ENCODE measurements around the gene INO80C.

The INO80C gene

GRCh38 chr18:35435401-35435800, 62.4 kb downstream of the INO80C start:
- H3K4me3 ChIP-seq (ENCODE audit: low read depth, low read length) = no peak overlapping the region
- TF ChIP-seq, protein P1, sequence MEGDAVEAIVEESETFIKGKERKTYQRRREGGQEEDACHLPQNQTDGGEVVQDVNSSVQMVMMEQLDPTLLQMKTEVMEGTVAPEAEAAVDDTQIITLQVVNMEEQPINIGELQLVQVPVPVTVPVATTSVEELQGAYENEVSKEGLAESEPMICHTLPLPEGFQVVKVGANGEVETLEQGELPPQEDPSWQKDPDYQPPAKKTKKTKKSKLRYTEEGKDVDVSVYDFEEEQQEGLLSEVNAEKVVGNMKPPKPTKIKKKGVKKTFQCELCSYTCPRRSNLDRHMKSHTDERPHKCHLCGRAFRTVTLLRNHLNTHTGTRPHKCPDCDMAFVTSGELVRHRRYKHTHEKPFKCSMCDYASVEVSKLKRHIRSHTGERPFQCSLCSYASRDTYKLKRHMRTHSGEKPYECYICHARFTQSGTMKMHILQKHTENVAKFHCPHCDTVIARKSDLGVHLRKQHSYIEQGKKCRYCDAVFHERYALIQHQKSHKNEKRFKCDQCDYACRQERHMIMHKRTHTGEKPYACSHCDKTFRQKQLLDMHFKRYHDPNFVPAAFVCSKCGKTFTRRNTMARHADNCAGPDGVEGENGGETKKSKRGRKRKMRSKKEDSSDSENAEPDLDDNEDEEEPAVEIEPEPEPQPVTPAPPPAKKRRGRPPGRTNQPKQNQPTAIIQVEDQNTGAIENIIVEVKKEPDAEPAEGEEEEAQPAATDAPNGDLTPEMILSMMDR (IDR thresholded peaks at IDR 0.05; ENCODE audit: control insufficient read depth, extremely low read depth, insufficient read depth) = no peak
- no peak for DNase-seq (ENCODE audit: low read depth)

DNA sequence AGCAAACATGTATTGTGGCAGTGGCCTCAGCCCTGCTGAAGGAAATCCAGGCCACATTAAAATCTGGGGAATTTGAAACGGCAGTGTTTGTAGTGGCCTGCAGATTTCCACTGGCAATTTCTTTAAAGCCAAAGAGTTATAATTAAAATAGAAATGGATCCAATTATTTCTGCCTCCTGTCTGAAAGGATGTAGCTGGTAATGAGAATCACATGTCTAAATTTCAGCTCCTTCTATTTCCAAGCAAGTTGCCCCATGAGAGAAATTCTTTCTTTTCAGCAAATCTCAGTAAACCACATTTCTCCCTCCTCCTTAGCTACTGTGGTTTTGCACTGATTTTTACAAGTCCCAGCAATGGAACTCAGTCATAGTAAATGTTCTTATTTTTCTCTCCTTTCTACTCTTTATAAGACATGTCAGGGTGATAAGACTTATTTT, 65.2 kb downstream of the INO80C start:
- TF ChIP-seq, protein P1 (IDR thresholded peaks at IDR 0.05; ENCODE audit: control insufficient read depth, extremely low read depth, insufficient read depth) = no peak
- no peak for DNase-seq (ENCODE audit: low read depth)
- H3K4me3 ChIP-seq (ENCODE audit: low read depth, low read length) = no peak overlapping the region

DNA sequence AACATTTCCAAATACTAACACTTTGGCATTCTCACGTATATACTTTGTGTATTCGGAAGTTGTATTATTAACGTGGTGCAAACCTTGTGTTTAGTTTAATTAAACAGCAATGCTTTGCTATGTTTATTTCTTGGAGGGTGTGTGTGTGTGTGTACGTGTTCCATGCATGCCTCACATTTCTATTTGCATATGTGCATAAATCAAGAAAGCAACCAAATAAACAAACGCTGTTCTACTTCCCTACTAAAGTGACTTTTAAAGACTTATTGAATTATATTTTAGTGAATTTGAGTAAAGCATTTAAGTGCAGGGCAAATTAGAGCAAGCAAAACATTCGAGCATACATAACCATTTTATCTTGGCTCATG, 66.4 kb downstream of the INO80C start:
- no peak for DNase-seq (ENCODE audit: low read depth)
- no peak overlapping the region for H3K4me3 ChIP-seq (ENCODE audit: low read depth, low read length)
- TF ChIP-seq, protein P1 (IDR thresholded peaks at IDR 0.05; ENCODE audit: control insufficient read depth, extremely low read depth, insufficient read depth) = no peak

- TF ChIP-seq, protein P1 (IDR thresholded peaks at IDR 0.05; ENCODE audit: control insufficient read depth, extremely low read depth, insufficient read depth) = no peak
- no peak for DNase-seq (ENCODE audit: low read depth)
- H3K4me3 ChIP-seq (ENCODE audit: low read depth, low read length) = no peak overlapping the region
These were observed 66.9 kb downstream of the INO80C start for GRCh38 chr18:35430721-35431373.

- H3K4me3 ChIP-seq (ENCODE audit: low read depth, low read length) = no peak overlapping the region
- DNase-seq (ENCODE audit: low read depth) = no peak
- TF ChIP-seq, protein P1 (IDR thresholded peaks at IDR 0.05; ENCODE audit: control insufficient read depth, extremely low read depth, insufficient read depth) = no peak
These were observed 71.0 kb downstream of the INO80C start for GRCh38 chr18:35426786-35427185.

GRCh38 chr18:35424356-35424755, 73.4 kb downstream of the INO80C start:
- no peak for DNase-seq (ENCODE audit: low read depth)
- TF ChIP-seq, protein P1 (IDR thresholded peaks at IDR 0.05; ENCODE audit: control insufficient read depth, extremely low read depth, insufficient read depth) = no peak
- no peak overlapping the region for H3K4me3 ChIP-seq (ENCODE audit: low read depth, low read length)

- DNase-seq (ENCODE audit: low read depth) = no peak
- TF ChIP-seq, protein P1 (IDR thresholded peaks at IDR 0.05; ENCODE audit: control insufficient read depth, extremely low read depth, insufficient read depth) = no peak
- H3K4me3 ChIP-seq (ENCODE audit: low read depth, low read length) = no peak overlapping the region
These were observed 75.5 kb downstream of the INO80C start for GRCh38 chr18:35422237-35422636.
